Smooth muscle cell of the brain vasculature (primary cell): ENCODE results near the gene DNAJC13.
A peak's percentile ranks its signal among the peaks of the same experiment; 100 is the strongest.

Experiments
- DNase-seq: peaks from one replicate; pipeline ENCODE4 v3.0.0-alpha.2; 2012; ENCODE audit warnings: low read depth, low spot score

The DNAJC13 gene

DNA sequence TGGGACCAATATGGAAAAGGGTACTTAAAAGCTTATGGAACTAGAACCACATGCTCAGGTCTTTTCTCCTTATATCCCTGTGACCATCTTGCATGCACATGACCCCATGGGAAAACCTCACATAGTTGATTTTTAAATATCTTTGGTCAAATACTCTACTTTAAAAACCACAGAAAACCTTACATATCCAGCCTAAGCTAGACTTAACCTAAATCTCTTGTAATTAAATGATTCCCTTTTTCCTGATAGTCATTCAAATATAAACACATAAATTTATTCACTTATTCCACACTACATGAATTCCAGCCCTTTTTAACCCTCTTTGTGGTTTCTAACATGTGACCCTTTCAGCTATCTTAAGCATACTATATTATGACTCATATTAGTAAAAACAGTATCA, 46.8 kb downstream of the DNAJC13 start:
- no peak for DNase-seq

DNA sequence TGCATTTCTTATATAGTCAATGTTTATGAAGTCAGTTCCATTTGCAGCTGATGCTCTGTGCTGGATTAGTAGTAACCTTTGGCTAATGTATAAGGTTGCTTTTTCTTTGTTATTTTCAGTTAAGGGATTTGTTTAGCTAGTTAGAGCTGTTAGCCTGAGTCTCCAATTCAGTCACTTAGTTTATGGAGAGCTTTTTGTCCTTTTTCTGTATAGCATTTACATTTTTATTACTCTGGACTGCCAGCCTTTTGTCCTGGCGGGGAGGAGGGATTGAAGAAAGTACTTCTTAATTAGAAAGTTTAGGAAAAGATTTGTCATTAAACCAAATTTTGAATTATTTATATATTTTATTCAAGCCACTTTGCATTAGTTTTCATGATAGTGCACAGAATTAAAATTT, 52.0 kb downstream of the DNAJC13 start:
- DNase-seq = no peak

DNA sequence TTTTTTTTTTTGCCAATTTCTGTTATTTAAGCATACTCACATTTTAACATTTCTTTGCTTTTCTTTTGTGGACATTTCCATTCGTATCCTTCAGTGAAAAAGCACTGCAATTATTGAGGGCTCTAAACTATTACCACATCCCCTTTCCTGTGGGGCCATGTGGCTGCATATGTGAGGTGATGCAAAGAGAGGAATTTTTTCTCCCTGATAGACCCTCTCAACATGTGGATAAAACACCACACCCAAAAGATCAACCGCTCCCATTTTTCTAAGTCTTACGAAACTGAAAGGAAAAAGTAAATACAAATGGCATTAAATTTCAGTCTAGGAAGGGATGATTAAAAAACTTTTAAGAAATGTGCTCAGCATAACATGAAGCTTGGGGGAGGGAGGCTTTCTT, 68.8 kb downstream of the DNAJC13 start:
- DNase-seq = no peak

DNA sequence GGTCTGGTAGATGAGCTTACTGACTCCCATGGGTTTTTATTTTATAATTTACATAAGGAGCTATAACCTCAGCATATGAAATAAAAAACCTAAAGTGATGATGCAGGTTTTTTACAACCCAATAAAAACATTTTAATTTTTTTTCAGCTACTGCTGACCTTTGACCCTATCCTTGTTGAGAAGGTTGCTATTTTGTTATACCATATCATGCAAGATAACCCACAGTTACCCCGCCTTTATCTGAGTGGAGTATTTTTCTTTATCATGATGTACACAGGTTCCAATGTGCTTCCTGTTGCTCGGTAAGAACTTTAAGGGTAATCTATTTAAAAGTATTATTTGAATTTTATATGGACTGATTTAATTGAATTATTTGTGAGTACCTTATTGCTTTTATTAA, 70.8 kb downstream of the DNAJC13 start:
- no peak for DNase-seq

DNA sequence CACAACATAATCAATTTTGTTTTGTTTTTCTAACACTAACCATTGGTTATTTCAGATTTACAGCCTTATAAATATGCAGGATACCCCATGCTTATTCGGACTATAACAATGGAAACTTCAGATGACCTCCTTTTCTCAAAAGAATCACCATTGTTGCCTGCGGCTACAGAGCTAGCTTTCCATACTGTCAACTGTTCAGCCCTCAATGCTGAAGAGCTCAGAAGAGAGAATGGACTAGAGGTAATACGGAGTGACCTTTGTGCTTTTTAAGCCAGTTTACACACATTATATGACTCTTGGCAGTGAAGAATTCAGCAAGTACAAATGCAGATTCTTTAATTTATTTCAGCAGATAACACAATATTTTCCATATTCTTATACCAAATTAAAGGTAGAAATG, 81.8 kb downstream of the DNAJC13 start:
- DNase-seq = no peak

DNA sequence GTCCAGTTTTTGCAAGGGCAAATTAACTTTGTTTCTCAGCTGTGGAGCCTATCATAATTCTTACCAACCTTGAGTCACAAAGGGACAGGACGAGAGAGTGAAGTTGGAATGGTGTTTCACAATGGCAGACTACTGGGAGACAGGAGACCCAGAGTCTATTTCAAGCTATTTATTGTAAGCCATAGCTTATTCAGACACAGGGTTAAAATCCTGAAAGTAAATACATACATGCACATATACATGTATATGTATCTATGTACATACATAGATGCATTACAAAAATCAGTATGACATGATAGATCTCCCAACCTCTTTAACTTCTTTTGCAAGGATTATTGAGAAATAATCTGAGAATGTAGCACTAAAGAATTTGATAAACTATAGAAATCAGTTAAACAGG, 86.3 kb downstream of the DNAJC13 start:
- DNase-seq = no peak

DNA sequence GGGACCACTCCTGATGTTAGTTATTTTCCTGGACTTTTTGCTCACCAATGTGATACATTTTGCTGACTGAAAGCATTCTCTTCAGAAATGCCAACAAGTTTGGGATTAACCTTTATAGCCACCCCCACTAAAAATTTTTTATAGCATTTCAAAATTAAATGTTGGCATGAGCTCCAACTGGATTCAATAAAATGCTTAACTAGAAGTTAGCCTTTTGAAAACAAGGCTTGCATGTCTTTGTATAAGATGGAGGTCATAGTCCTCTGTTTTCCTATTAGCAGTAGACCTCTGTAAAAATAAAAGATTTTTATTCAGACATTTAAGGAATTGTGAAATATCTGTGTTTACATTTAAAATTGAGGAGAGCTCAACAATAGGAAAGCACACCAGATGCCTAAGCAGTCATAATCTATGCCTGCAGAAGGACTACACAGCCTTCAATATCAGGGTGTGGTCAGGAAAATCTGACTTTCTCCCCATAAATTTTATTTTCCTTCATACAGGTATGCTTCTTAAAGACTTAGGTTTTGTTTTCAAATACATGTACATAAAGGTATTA, 87.2 kb downstream of the DNAJC13 start:
- DNase-seq = no peak

DNA sequence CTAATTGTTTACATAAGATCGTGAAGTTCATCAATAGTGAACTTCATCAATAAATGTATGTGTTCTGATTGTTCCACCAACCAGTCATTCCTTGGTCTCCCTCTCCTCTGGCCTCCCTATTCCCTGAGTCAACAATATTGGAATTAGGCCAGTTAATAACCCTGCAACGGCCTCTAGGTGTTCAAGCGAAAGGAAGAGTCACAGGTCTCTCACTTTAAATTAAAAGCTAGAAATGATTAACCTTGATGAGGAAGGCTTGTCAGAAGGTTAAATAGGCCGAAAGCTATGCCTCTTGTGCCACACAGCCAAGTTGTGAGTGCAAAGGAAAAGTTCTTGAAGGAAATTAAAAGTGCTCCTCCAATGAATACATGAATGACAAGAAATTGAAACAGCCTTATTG, 90.4 kb downstream of the DNAJC13 start:
- no peak for DNase-seq

DNA sequence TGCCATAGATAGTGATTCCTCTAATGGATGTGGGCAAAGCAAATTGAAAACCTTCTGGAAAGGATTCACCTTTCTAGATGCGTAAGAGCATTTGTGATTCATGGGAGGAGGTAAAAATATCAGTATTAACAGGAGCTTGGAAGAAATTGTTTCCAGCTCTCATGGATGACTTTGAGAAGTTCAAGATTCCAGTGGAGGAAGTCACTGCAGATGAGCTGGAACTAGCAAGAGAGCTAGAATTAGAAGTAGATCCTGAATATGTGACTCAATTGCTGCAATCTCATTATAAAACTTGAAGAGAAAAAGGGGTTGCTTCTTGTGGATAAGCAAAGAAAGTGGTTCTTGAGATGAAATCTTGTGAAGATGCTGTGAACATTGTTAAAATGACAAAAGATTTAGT, 91.8 kb downstream of the DNAJC13 start:
- no peak for DNase-seq

DNA sequence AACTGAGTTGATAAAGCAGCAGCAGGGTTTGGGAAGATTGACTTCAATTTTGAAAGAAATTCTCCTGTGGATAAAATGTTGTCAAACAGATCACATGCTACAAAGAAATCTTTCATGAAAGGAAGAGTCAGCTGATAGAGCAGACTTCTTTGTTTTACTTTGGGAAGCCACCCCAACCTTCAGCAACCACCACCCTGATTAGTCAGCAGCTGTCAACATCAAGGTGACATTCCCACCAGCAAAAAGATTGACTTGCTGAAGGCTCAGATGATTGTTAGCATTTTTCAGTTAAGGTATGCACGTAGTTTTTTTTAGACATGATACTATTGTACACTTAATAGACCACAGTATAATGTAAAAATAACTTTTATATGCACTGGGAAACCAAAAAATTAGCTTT, 92.2 kb downstream of the DNAJC13 start:
- DNase-seq = no peak

DNA sequence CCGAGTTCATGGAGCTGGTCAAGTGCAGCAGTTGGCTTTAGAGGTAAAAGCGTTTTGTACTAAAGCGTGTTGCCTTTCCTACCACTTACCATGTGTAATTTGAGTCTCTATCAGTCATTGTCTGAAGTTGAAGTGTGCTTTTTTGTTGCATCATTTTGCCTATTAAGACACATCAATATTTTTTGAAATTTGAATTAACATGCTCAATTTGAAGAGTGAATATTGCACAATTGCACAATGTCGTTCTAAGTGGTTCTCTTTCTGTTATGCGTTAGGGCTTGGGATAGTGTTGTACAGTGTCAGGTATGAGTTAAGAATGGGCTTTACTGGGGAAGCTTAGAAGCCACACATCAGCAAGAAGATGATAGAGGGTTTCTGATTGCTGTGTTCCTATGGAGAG, 95.8 kb downstream of the DNAJC13 start:
- no peak for DNase-seq

DNA sequence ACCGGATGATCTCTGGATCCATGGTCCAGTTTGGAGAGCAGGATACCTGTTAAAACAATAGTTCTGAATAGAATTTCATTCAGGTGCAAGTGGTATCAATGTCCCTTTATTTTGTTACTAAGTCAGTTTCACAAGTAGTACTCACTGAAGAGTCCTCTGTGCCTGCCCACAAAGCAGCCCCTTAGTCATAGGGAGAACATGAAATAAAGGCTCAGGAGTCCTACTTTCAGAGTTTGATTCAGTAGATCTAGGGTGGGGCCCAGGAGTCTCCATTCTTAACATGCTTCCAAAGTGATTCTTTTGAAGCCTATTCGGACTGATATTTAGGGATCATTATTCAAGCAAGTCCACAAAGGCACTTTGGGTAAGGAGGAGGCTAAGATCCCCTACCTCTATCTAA, 100.0 kb downstream of the DNAJC13 start:
- no peak for DNase-seq

DNA sequence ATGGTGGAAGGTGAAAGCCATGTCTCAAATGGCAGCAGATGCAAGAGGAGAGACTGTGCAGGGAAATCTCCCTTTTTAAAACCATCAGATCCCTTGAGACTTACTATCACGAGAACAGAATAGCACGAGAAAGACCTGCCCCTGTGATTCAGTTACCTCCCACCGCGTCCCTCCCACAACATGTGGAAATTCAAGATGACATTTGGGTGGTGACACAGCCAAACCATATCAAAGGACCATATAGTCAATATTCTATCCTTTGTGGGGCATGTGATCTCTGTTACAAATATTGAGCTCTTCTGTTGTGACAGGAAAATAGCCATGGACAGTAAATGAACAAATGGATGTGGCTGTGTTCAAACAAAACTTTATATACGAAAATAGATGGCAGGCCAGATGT, 102.6 kb downstream of the DNAJC13 start:
- no peak for DNase-seq

DNA sequence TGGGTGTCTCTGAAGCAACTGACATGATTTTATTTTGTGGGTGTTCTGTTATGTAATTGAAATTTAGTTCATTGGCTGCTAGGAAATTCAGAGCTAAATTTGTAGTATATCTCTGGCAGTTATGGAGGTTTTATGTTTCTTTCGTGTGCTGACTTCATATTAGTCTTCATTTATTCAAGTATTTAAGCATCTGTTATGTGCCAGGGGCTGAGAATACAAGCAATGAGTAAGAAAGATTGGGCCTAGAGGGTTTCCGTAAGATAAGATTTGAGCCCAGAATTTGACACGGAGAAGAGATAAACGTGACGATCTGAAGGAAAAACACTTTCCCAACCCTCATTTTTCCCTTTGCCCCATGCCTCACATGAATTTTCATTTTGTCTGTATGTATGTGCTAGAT, 104.6 kb downstream of the DNAJC13 start:
- DNase-seq = no peak

DNA sequence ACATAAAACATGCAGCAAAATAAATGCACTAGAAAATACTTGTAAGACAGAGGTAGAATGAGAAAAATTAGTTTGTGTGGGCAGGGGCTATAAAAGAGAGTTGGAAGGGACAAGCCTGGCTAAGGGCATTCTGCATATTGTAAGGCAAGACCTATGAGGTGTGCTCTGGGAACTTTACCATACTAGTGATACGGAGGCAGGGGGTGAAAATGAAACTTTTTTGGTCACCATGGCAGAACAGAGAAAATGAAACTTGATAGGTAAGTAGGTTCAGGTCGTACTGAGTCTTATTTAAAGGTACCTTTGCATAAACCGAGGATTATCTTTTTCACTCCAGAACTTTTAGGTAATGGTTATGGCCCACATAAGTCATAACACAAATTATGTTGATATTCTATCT, 105.1 kb downstream of the DNAJC13 start:
- no peak for DNase-seq

DNA sequence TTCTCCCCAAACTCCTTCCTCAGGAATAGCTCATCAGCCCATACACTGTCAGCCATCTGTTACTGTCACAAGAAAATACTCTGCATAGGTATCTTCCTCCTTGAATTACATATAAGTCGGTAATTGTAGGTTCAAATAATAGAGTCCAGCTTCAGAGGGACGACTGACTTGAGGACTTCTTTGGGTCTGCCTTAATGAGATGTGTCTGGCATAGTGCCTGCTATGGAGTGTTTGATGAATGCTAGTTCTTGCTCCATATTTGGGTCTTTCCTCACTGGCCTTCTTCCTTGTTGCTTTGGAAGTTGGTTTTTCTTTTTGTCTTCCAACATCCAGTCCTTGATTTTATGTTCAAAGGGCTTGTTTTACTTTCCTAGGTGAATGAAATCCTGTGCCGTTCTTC, 113.3 kb downstream of the DNAJC13 start:
- DNase-seq = no peak

DNA sequence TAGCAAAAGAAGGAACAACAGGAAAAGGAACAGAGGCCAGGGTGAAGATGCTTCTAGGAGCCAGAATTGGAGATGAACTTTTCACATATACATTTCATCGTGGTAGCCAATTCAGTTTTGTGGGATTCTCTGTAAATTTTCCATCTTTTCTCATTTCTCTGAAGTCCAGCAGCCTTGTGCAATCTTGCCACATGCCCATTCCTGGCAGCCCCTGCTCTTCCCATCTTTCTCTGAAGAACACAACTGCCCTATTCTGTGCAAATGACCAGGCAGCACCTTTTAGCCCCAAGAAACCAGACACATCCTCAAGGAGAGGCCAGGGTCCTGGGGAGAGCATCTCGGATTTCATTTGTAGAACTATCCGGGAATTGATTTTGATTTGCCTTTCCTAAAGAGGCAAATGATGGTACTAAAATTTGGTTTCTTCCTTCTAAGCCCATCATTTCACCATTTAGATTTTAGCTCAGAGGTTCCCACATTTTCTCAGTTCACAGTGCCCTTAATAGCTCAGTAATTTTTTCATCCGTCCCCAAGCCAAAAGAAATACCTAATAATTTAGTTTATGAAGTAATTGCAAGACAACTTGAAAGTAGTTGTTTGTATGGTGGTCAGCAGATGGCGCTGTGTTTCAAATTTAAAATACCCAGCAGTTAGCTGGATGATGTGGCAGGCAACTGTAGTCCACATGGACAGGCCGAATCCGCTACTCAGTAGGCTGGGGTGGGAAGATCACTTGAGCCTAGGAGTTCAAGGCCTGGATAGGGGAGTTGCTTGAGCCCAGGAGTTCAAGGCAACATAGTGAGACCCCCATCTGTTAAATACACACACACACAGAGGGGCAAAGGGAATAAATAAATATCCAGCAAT, 118.5 kb downstream of the DNAJC13 start:
- DNase-seq = peak; percentile 85

DNA sequence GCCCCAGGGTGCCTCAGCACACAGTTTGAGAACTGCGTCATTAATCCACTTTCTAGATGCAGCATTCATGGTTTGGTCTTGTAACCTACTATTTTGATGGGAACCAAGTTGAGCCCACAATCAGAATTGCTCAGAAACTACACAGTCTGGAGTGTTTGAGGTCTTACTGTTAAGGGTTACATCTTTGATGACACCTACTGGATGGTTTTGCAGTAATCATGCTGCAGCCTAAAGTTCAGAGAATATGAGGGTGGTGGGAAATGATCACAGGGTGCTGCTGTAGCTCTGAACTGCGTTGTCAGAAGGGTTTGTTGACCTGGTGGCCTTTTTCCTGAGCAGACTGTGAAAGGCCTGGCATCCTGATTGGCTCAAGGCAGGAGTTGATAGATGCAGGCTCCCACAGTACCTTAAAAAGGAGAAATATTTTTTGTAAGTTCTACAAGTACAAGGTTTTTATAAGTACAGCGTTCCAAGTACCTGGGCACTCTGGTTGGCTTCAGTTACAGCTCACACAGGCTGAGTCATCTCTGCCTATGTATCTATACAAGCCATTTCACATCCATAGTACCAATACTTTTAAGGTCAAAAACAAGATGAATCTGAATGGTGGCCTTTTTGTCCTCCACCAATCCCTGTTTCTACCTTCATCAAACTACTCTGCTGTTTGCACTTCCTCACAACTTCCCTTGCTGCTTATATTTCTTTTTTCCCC, 119.3 kb downstream of the DNAJC13 start:
- DNase-seq = no peak

DNA sequence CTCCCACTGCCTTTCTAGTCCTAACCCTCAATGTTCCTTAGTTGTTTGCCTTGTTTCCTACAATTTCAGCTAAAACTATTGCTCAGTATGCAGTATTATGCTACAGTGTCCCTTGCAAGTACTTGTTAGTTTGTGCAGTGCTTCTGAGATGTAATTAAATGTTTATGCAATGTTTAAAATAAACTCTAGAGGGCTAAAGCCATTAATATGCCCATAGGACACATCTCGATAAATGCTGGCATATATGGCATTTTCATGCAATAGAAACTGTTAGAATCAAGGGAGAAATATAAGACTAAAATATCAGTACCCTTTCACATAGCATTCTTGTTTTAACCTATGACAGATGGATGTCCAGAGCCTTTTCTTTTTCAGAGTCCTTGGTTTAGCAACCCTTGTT, 120.0 kb downstream of the DNAJC13 start:
- DNase-seq = no peak

DNA sequence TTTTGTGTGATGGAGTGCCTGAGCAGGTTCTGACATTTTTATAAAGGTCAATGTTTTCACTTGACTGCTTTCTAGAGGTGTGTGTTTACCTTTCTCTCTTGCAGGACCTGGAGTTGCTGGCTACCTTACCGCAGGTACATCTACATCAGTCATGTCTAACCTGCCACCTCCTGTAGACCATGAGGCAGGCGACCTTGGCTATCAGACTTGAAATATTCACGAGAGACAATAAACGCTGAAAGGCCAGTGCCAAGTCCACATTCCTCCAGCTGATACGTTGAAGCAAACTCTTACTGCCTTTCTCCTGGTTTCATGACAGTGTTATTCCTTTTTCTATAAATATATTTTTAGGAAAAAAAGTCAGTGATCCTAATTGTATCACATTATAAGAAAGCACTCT, 120.8 kb downstream of the DNAJC13 start:
- DNase-seq = no peak

DNA sequence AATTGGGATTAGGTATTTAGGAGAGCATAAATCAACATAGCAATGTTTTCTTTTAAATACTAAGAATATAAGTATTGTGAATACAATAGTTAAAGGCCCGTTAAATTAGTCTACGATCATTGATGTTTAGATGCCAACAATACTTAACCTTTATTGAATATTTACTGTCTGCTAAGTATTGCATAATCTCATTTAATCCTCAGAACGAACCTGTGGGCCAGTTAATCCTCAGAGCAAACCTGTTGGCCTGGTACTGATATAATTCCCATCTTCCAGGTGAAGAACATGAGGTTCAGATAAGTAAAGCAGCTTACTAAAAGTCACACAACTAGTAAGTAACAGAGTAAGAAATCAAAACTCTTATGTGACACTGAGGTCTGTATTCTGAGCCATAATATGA, 122.4 kb downstream of the DNAJC13 start:
- DNase-seq = no peak

DNA sequence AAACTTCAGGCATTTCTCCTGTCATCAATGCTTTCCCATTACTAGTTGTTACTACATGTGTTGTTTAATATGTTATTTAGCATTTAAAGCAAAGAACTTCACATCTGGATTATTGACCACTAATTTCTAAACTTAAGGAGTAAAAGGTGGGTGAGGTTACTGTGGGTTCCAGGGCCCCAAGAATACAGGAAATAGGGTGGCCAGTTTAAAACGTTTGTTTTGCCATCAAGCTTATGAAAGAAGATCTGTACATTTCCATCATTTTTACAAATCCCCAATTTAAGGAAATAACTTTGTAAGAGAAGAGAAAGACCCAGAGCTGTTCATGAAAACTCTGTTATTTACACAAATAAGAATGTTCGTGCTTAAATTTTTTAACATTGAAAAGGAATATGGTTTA, 125.3 kb downstream of the DNAJC13 start:
- no peak for DNase-seq
